ENCODE results near the gene ARL3.

DNA sequence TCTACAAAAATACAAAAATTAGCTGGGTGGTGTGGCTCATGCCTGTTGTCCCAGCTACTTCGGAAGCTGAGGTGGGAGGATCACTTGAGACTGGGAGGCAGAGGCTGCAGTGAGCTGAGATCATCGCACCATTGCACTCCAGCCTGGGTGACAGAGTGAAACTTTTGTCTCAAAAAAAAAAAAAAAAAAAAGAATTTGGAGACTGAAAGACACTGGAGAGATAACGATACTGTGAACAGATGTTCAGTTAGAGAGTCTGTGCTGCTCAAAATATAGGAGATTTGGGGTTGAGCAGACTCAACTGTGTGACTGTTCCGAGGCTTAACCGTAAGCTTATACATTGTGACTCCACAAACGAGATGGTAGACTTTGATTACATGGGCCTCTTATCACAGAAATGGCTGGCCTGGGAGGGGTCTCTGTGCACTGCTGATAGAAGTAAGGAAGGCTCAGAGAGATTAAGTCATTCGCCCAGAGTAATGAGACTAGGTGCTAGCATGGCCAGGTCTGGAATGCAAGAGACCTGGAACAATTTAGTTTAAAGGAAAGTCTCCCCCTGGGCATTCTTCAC, 48.9 kb upstream of the ARL3 start:
- TF ChIP-seq, protein P1, sequence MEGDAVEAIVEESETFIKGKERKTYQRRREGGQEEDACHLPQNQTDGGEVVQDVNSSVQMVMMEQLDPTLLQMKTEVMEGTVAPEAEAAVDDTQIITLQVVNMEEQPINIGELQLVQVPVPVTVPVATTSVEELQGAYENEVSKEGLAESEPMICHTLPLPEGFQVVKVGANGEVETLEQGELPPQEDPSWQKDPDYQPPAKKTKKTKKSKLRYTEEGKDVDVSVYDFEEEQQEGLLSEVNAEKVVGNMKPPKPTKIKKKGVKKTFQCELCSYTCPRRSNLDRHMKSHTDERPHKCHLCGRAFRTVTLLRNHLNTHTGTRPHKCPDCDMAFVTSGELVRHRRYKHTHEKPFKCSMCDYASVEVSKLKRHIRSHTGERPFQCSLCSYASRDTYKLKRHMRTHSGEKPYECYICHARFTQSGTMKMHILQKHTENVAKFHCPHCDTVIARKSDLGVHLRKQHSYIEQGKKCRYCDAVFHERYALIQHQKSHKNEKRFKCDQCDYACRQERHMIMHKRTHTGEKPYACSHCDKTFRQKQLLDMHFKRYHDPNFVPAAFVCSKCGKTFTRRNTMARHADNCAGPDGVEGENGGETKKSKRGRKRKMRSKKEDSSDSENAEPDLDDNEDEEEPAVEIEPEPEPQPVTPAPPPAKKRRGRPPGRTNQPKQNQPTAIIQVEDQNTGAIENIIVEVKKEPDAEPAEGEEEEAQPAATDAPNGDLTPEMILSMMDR (IDR thresholded peaks at IDR 0.05; ENCODE audit: insufficient read depth, low read depth, low read length): no peak
- TF ChIP-seq EZH2 (IDR thresholded peaks at IDR 0.05; ENCODE audit: insufficient read depth, low read length): no peak

All from astrocyte (in vitro differentiated cells and primary cell).